HepG2 (cell line): Measurements from ENCODE around the gene DIAPH1. TPM values are rescaled to one million over a fixed set of nuclear protein-coding genes. Genes with fewer than 3 reads are reported as not detected.

ENCODE experiments used
- CBFB ChIP-seq: sonication (generic); formaldehyde crosslinking; IDR thresholded peaks from 2 replicates; pipeline ENCODE4 v1.4.0; 2020; ENCODE audit warnings: missing genetic modification reagents
- DR1 ChIP-seq: sonication (generic); formaldehyde crosslinking; IDR thresholded peaks from 2 replicates; pipeline ENCODE4 v1.8.0; 2021; ENCODE audit warnings: mild to moderate bottlenecking, missing genetic modification reagents, inconsistent platforms
- ELF4 ChIP-seq: sonication (generic); formaldehyde crosslinking; IDR thresholded peaks from 2 replicates; pipeline ENCODE4 v1.5.0; 2020; ENCODE audit warnings: missing genetic modification reagents, mild to moderate bottlenecking, moderate library complexity, borderline replicate concordance
- FOSL1 ChIP-seq: sonication (generic); formaldehyde crosslinking; IDR thresholded peaks from 2 replicates; pipeline ENCODE4 v1.9.0; 2021; ENCODE audit warnings: missing genetic modification reagents, borderline replicate concordance
- FOSL2 ChIP-seq: sonication (generic); formaldehyde crosslinking; IDR thresholded peaks from 2 replicates; pipeline ENCODE4 v1.4.0; 2020; ENCODE audit warnings: missing genetic modification reagents
- GRHL1 ChIP-seq: sonication (generic); formaldehyde crosslinking; conservative IDR thresholded peaks from 2 replicates; pipeline ENCODE4 v1.8.0; 2022; ENCODE audit warnings: missing genetic modification reagents
- MAX ChIP-seq: IDR thresholded peaks from 2 replicates; pipeline ENCODE4 v1.6.1; 2012; ENCODE audit warnings: inconsistent platforms
- SAP130 ChIP-seq: IDR thresholded peaks from 2 replicates; pipeline ENCODE4 v1.6.1; 2016; ENCODE audit warnings: low read depth
- SP4 ChIP-seq: sonication (generic); formaldehyde crosslinking; IDR thresholded peaks from 2 replicates; pipeline ENCODE4 v1.8.1; 2023; ENCODE audit warnings: mild to moderate bottlenecking, missing genetic modification reagents
- TARDBP ChIP-seq: sonication (generic); formaldehyde crosslinking; IDR thresholded peaks from 2 replicates; pipeline ENCODE4 v1.8.0; 2022; ENCODE audit warnings: mild to moderate bottlenecking, missing genetic modification reagents
- TFDP2 ChIP-seq: sonication (generic); formaldehyde crosslinking; IDR thresholded peaks from 2 replicates; pipeline ENCODE4 v1.4.0; 2020; ENCODE audit warnings: missing genetic modification reagents
- TGIF2 ChIP-seq: IDR thresholded peaks from 2 replicates; pipeline ENCODE4 v1.6.1; 2016; ENCODE audit warnings: control low read depth, missing compliant biosample characterization
- YEATS4 ChIP-seq: sonication (generic); formaldehyde crosslinking; IDR thresholded peaks from 2 replicates; pipeline ENCODE4 v1.4.0; 2020; ENCODE audit warnings: missing genetic modification reagents, borderline replicate concordance
- ZNF224 ChIP-seq: sonication (generic); formaldehyde crosslinking; IDR thresholded peaks from 2 replicates; pipeline ENCODE4 v1.5.0; 2020; ENCODE audit warnings: mild to moderate bottlenecking, missing genetic modification reagents
- ZNF782 ChIP-seq: sonication (generic); formaldehyde crosslinking; IDR thresholded peaks from 2 replicates; pipeline ENCODE4 v1.4.0; 2020; ENCODE audit warnings: missing genetic modification reagents, mild to moderate bottlenecking, borderline replicate concordance
- ZNF790 ChIP-seq: sonication (generic); formaldehyde crosslinking; IDR thresholded peaks from 2 replicates; pipeline ENCODE4 v1.8.0; 2022; ENCODE audit warnings: missing genetic modification reagents, mild to moderate bottlenecking, borderline replicate concordance
- ZSCAN21 ChIP-seq: sonication (generic); formaldehyde crosslinking; IDR thresholded peaks from 2 replicates; pipeline ENCODE4 v1.8.0; 2022; ENCODE audit warnings: mild to moderate bottlenecking, missing genetic modification reagents, moderate library complexity, borderline replicate concordance
- polyA plus RNA-seq, 8 experiments: library from polyadenylated mRNA; depleted of rRNA in 3 of 8; stranded (reverse) in 7 of 8; unstranded in 1 of 8; fragments of >200 nt; fragmentation: Illumina TruSeq in 4 of 8; extraction: Trizol in 4 of 8; gene quantifications; 2 replicates each; pipeline versions ENCODE4 v1.2.1 to v1.2.3, GENCODE V29; 2011 to 2016; ENCODE audit warnings: low read depth in 4 of 8, missing spikeins in 1 of 8, mixed read lengths in 1 of 8; ENCODE audit not compliant: insufficient read depth in 1 of 8
- total RNA-seq, 5 experiments: library from RNA; depleted of rRNA; stranded (reverse); fragments of >200 nt; fragmentation: Illumina TruSeq; extraction: Trizol; gene quantifications; 2 replicates each; pipeline ENCODE4 v1.2.3, GENCODE V29; 2016; ENCODE audit warnings: low read depth in 1 of 5
- TF ChIP-seq, protein P1 (sequence below): sonication (generic); formaldehyde crosslinking; IDR thresholded peaks from 2 replicates; pipeline ENCODE4 v1.5.1; 2020; ENCODE audit warnings: missing genetic modification reagents, mild to moderate bottlenecking, borderline replicate concordance
- TF ChIP-seq, protein P2 (sequence below): sonication (generic); formaldehyde crosslinking; IDR thresholded peaks from 2 replicates; pipeline ENCODE4 v1.5.0; 2020; ENCODE audit warnings: missing genetic modification reagents
- TF ChIP-seq, protein P3 (sequence below): sonication (generic); formaldehyde crosslinking; IDR thresholded peaks from 2 replicates; pipeline ENCODE4 v1.5.0; 2020; ENCODE audit warnings: mild to moderate bottlenecking, missing genetic modification reagents
- TF ChIP-seq, protein P4 (sequence below): sonication (generic); formaldehyde crosslinking; IDR thresholded peaks from 2 replicates; pipeline ENCODE4 v1.8.0; 2022; ENCODE audit warnings: mild to moderate bottlenecking, missing genetic modification reagents, moderate library complexity

Gene DIAPH1
- total and polyA plus RNA-seq, 2 of the 13 experiments (the other 11 are each of a cell fraction or from before 2014, with no cell fraction given): 25.1 to 33.9 TPM

DNA sequence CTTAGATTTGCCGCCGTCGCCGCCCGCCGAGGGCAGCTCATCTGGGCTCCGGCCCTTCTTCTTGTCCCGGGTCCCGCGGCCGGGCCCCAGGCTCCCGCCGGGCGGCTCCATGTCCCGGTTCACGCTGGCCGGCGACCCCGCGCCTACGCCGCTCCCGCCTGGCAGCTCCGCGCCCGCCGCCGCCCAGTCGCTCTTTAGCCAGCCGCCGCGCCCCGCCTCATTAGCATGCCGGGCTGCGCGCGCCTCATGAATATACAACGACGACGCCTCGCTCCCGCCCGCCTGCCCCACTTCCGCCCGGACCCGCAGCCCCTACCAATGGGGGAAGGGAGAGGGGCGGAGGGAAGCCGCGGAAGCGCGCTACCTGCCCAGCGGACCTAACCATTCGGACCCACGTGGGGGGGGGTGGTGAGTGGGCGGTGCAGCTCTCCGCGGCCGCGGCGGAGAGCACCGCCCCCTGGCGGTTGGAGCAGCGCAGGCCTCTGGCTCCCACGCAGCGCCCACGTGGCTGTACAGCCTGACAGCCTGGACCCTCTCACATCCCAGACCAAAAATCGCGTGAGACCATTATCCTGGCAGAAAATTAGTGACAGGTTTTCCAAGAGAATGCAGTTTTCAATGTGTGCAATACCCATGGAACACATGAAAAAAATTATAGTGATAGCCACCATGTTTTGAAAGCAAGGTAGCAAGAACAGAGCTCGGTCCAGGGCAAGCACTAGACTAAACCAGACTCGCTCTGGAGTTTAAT is at the start of gene DIAPH1 (continued):
- TF ChIP-seq TFDP2: peak; percentile 89
- TF ChIP-seq CBFB (CRISPR knock-in tag): peak; percentile 92
- 0 out of 2 replicates have a peak, but pooled peaks have one; percentile 39 for TF ChIP-seq DR1 (CRISPR knock-in tag)
- TF ChIP-seq ZNF790: no peak; the same call in 1 of the 2 replicates
- TF ChIP-seq SAP130 (CRISPR knock-in tag): peak; percentile 94
- 0 out of 2 replicates have a peak, but pooled peaks have one; percentile 15 for TF ChIP-seq ZNF782
- TF ChIP-seq SP4 (CRISPR knock-in tag): peak; percentile 93; the same call in 1 of the 2 replicates
- peak; percentile 90 for TF ChIP-seq TGIF2 (CRISPR knock-in tag)
- TF ChIP-seq, protein P1, sequence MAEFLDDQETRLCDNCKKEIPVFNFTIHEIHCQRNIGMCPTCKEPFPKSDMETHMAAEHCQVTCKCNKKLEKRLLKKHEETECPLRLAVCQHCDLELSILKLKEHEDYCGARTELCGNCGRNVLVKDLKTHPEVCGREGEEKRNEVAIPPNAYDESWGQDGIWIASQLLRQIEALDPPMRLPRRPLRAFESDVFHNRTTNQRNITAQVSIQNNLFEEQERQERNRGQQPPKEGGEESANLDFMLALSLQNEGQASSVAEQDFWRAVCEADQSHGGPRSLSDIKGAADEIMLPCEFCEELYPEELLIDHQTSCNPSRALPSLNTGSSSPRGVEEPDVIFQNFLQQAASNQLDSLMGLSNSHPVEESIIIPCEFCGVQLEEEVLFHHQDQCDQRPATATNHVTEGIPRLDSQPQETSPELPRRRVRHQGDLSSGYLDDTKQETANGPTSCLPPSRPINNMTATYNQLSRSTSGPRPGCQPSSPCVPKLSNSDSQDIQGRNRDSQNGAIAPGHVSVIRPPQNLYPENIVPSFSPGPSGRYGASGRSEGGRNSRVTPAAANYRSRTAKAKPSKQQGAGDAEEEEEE (CRISPR knock-in tag): no peak
- TF ChIP-seq, protein P2, sequence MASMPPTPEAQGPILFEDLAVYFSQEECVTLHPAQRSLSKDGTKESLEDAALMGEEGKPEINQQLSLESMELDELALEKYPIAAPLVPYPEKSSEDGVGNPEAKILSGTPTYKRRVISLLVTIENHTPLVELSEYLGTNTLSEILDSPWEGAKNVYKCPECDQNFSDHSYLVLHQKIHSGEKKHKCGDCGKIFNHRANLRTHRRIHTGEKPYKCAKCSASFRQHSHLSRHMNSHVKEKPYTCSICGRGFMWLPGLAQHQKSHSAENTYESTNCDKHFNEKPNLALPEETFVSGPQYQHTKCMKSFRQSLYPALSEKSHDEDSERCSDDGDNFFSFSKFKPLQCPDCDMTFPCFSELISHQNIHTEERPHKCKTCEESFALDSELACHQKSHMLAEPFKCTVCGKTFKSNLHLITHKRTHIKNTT: no peak
- TF ChIP-seq ELF4 (CRISPR knock-in tag): peak; percentile 74; the same call in 1 of the 2 replicates
- TF ChIP-seq GRHL1 (CRISPR knock-in tag): no peak
- TF ChIP-seq ZNF224: 0 out of 2 replicates have a peak, but pooled peaks have one; percentile 57
- TF ChIP-seq FOSL2 (CRISPR knock-in tag): peak; percentile 60
- TF ChIP-seq YEATS4 (CRISPR knock-in tag): peak; percentile 85; the same call in 1 of the 2 replicates
- peak; percentile 78; the same call in 1 of the 2 replicates for TF ChIP-seq TARDBP
- TF ChIP-seq, protein P3, sequence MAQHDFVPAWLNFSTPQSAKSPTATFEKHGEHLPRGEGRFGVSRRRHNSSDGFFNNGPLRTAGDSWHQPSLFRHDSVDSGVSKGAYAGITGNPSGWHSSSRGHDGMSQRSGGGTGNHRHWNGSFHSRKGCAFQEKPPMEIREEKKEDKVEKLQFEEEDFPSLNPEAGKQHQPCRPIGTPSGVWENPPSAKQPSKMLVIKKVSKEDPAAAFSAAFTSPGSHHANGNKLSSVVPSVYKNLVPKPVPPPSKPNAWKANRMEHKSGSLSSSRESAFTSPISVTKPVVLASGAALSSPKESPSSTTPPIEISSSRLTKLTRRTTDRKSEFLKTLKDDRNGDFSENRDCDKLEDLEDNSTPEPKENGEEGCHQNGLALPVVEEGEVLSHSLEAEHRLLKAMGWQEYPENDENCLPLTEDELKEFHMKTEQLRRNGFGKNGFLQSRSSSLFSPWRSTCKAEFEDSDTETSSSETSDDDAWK: no peak
- peak; percentile 65; the same call in 1 of the 2 replicates for TF ChIP-seq ZSCAN21 (CRISPR knock-in tag)
- peak; percentile 98 for TF ChIP-seq MAX
- TF ChIP-seq, protein P4, sequence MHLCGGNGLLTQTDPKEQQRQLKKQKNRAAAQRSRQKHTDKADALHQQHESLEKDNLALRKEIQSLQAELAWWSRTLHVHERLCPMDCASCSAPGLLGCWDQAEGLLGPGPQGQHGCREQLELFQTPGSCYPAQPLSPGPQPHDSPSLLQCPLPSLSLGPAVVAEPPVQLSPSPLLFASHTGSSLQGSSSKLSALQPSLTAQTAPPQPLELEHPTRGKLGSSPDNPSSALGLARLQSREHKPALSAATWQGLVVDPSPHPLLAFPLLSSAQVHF: no peak
- no peak for TF ChIP-seq FOSL1
